Neural cell (in vitro differentiated cells): ENCODE data around the gene AK5. TPM values are rescaled to one million over a fixed set of nuclear protein-coding genes. Genes with fewer than 3 reads are reported as not detected.

Experiments
- H2AFZ ChIP-seq: fragments of 200-600, 300-800 bp; sonication (generic), shearing (Covaris generic); 2 replicates; pipeline ENCODE4 v1.6.0; 2014; ENCODE audit warnings: low read depth, mild to moderate bottlenecking, antibody characterized with exemption, low read length, moderate library complexity
- H3F3A ChIP-seq: fragments of 200-600 bp; shearing (Covaris generic); 2 replicates; pipeline ENCODE4 v1.6.1; 2016; ENCODE audit warnings: mild to moderate bottlenecking, moderate library complexity, mixed read lengths, antibody characterized with exemption, low read length; ENCODE audit not compliant: insufficient read depth, poor library complexity, severe bottlenecking
- H3K27ac ChIP-seq: fragments of 200-600, 300-800 bp; sonication (generic), shearing (Covaris generic); 2 replicates; pipeline ENCODE4 v1.5.1; 2014; ENCODE audit warnings: mild to moderate bottlenecking, low read length, moderate library complexity
- H3K27me3 ChIP-seq: fragments of 300-800, 200-600 bp; sonication (generic), shearing (Covaris generic); 2 replicates; pipeline ENCODE4 v1.6.0; 2014; ENCODE audit warnings: mild to moderate bottlenecking, low read depth, low read length, moderate library complexity; ENCODE audit not compliant: insufficient read depth
- H3K36me3 ChIP-seq: fragments of 300-800, 200-600 bp; sonication (generic), shearing (Covaris generic); 2 replicates; pipeline ENCODE4 v1.5.1; 2014; ENCODE audit warnings: mild to moderate bottlenecking, antibody characterized with exemption, low read length, moderate library complexity; ENCODE audit not compliant: insufficient read depth
- H3K4me2 ChIP-seq: fragments of 300-800, 200-600 bp; sonication (generic), shearing (Covaris generic); 2 replicates; pipeline ENCODE4 v1.6.0; 2014; ENCODE audit warnings: mild to moderate bottlenecking, low read length
- H3K4me3 ChIP-seq: fragments of 300-800, 200-600 bp; sonication (generic), shearing (Covaris generic); 2 replicates; pipeline ENCODE4 v1.5.1; 2014; ENCODE audit warnings: mild to moderate bottlenecking, low read length, moderate library complexity
- H3K79me2 ChIP-seq: fragments of 200-600 bp; shearing (Covaris generic); replicated peaks from 2 replicates; pipeline ENCODE4 v1.6.0; 2014; ENCODE audit warnings: mild to moderate bottlenecking, low read length, moderate library complexity; ENCODE audit not compliant: insufficient read depth
- H3K9ac ChIP-seq: fragments of 300-800, 200-600 bp; sonication (generic), shearing (Covaris generic); 2 replicates; pipeline ENCODE4 v1.6.1; 2016; ENCODE audit warnings: mild to moderate bottlenecking, low read length, mixed read lengths
- H3K9me2 ChIP-seq: fragments of 200-600 bp; shearing (Covaris generic); 2 replicates; pipeline ENCODE4 v1.6.1; 2016; ENCODE audit warnings: mild to moderate bottlenecking, low read length, mixed read lengths; ENCODE audit not compliant: insufficient read depth
- H3K9me3 ChIP-seq: fragments of 200-600, 300-800 bp; sonication (generic), shearing (Covaris generic); 2 replicates; pipeline ENCODE4 v1.6.1; 2016; ENCODE audit warnings: mild to moderate bottlenecking, mixed run types, low read length, moderate library complexity, mixed read lengths
- H4K20me1 ChIP-seq: fragments of 200-600 bp; shearing (Covaris generic); 2 replicates; pipeline ENCODE4 v1.6.1; 2016; ENCODE audit warnings: mild to moderate bottlenecking, mixed run types; ENCODE audit not compliant: insufficient read depth
- CTCF ChIP-seq: fragments of 450-650 bp; IDR thresholded peaks from 2 replicates; pipeline ENCODE4 v1.5.1; 2014; ENCODE audit warnings: antibody characterized with exemption, mild to moderate bottlenecking, moderate library complexity; ENCODE audit not compliant: poor library complexity, severe bottlenecking
- EP300 ChIP-seq: fragments of 450-650 bp; conservative IDR thresholded peaks from 2 replicates; pipeline ENCODE4 v1.6.1; 2014; ENCODE audit warnings: antibody characterized with exemption, mild to moderate bottlenecking, moderate library complexity; ENCODE audit not compliant: poor library complexity, severe bottlenecking
- EZH2 ChIP-seq: fragments of 200-600, 300-800 bp; shearing (Covaris generic), sonication (generic); IDR thresholded peaks from 2 replicates; pipeline ENCODE4 v1.6.1; 2014; ENCODE audit warnings: antibody characterized with exemption, low read length, borderline replicate concordance, mild to moderate bottlenecking; ENCODE audit not compliant: insufficient read depth, poor library complexity, severe bottlenecking
- MXI1 ChIP-seq: fragments of 450-650 bp; conservative IDR thresholded peaks from 2 replicates; pipeline ENCODE4 v1.6.1; 2014; ENCODE audit warnings: antibody characterized with exemption, mild to moderate bottlenecking; ENCODE audit not compliant: poor library complexity, severe bottlenecking
- POLR2AphosphoS5 ChIP-seq: IDR thresholded peaks from 2 replicates; pipeline ENCODE4 v1.6.1; 2012
- RAD21 ChIP-seq: fragments of 450-650 bp; conservative IDR thresholded peaks from 2 replicates; pipeline ENCODE4 v1.6.1; 2014; ENCODE audit warnings: antibody characterized with exemption, mild to moderate bottlenecking, moderate library complexity
- SMC3 ChIP-seq: fragments of 450-650 bp; conservative IDR thresholded peaks from 2 replicates; pipeline ENCODE4 v1.6.1; 2014; ENCODE audit warnings: antibody characterized with exemption, mild to moderate bottlenecking, moderate library complexity; ENCODE audit not compliant: poor library complexity
- TAF1 ChIP-seq: IDR thresholded peaks from 2 replicates; pipeline ENCODE4 v1.6.1; 2012; ENCODE audit warnings: low read depth
- polyA plus RNA-seq: library from polyadenylated mRNA; depleted of rRNA; stranded (reverse); fragments of >200 nt; gene quantifications from 2 replicates; pipeline ENCODE4 v1.2.3, GENCODE V29; 2014
- TF ChIP-seq, protein P1 (sequence below): IDR thresholded peaks from 2 replicates; pipeline ENCODE4 v1.6.1; 2012; ENCODE audit warnings: borderline replicate concordance

Gene AK5
- polyA plus RNA-seq, 1 donor from 2014 or later, result 7.1 TPM

- no peaks in the 10 kb centered on the region for H3K79me2 ChIP-seq
- H3K9me3 ChIP-seq, result no peaks in the 10 kb centered on the region
- no peak overlapping the region for H3K4me3 ChIP-seq
- no peaks in the 10 kb centered on the region for H3K27me3 ChIP-seq
- H4K20me1 ChIP-seq, result no peaks in the 10 kb centered on the region
- no peaks in the 10 kb centered on the region for H3K9me2 ChIP-seq
- TF ChIP-seq RAD21 (no peak), EZH2 (no peak), MXI1 (no peak), SMC3 (no peak), TAF1 (no peak), EP300 (no peak)
- no peak overlapping the region for H3K9ac ChIP-seq
- no peak overlapping the region for H3K27ac ChIP-seq
- H3K36me3 ChIP-seq, result no peaks in the 10 kb centered on the region
- H2AFZ ChIP-seq, result no peak overlapping the region
- no peak overlapping the region for H3K4me2 ChIP-seq
- H3F3A ChIP-seq, result no peaks in the 10 kb centered on the region
These were observed 203.1 kb downstream of the AK5 start for GRCh38 chr1:77484926-77485325.

- H3F3A ChIP-seq, result no peaks in the 10 kb centered on the region
- H3K27me3 ChIP-seq, result no peaks in the 10 kb centered on the region
- no peaks in the 10 kb centered on the region for H3K36me3 ChIP-seq
- H3K9me3 ChIP-seq, result no peaks in the 10 kb centered on the region
- H3K4me2 ChIP-seq, result no peak overlapping the region
- H2AFZ ChIP-seq, result no peak overlapping the region
- TF ChIP-seq EP300 (peak; percentile 30), MXI1 (no peak), TAF1 (no peak), POLR2AphosphoS5 (no peak), RAD21 (no peak), EZH2 (no peak), SMC3 (no peak)
- TF ChIP-seq, protein P1, sequence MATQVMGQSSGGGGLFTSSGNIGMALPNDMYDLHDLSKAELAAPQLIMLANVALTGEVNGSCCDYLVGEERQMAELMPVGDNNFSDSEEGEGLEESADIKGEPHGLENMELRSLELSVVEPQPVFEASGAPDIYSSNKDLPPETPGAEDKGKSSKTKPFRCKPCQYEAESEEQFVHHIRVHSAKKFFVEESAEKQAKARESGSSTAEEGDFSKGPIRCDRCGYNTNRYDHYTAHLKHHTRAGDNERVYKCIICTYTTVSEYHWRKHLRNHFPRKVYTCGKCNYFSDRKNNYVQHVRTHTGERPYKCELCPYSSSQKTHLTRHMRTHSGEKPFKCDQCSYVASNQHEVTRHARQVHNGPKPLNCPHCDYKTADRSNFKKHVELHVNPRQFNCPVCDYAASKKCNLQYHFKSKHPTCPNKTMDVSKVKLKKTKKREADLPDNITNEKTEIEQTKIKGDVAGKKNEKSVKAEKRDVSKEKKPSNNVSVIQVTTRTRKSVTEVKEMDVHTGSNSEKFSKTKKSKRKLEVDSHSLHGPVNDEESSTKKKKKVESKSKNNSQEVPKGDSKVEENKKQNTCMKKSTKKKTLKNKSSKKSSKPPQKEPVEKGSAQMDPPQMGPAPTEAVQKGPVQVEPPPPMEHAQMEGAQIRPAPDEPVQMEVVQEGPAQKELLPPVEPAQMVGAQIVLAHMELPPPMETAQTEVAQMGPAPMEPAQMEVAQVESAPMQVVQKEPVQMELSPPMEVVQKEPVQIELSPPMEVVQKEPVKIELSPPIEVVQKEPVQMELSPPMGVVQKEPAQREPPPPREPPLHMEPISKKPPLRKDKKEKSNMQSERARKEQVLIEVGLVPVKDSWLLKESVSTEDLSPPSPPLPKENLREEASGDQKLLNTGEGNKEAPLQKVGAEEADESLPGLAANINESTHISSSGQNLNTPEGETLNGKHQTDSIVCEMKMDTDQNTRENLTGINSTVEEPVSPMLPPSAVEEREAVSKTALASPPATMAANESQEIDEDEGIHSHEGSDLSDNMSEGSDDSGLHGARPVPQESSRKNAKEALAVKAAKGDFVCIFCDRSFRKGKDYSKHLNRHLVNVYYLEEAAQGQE, result no peak
- no peak overlapping the region for H3K27ac ChIP-seq
- H4K20me1 ChIP-seq, result no peaks in the 10 kb centered on the region
- no peaks in the 10 kb centered on the region for H3K9me2 ChIP-seq
- no peak overlapping the region for H3K9ac ChIP-seq
- no peaks in the 10 kb centered on the region for H3K79me2 ChIP-seq
- H3K4me3 ChIP-seq, result no peak overlapping the region
These were observed 205.8 kb downstream of the AK5 start for GRCh38 chr1:77487631-77488030.

- H3K27ac ChIP-seq, result no peak overlapping the region
- H3K4me3 ChIP-seq, result no peak overlapping the region
- H4K20me1 ChIP-seq, result no peaks in the 10 kb centered on the region
- no peaks in the 10 kb centered on the region for H3K27me3 ChIP-seq
- TF ChIP-seq POLR2AphosphoS5 (no peak), TAF1 (no peak), SMC3 (no peak), EZH2 (no peak), MXI1 (no peak), CTCF (no peak), RAD21 (no peak)
- TF ChIP-seq, protein P1, result no peak
- no peaks in the 10 kb centered on the region for H3K79me2 ChIP-seq
- H3K4me2 ChIP-seq, result no peak overlapping the region
- no peaks in the 10 kb centered on the region for H3K9me2 ChIP-seq
- no peak overlapping the region for H3K9ac ChIP-seq
- H2AFZ ChIP-seq, result no peak overlapping the region
- H3F3A ChIP-seq, result no peaks in the 10 kb centered on the region
- H3K9me3 ChIP-seq, result no peaks in the 10 kb centered on the region
- H3K36me3 ChIP-seq, result no peaks in the 10 kb centered on the region
These were observed 208.1 kb downstream of the AK5 start for GRCh38 chr1:77489910-77490309.
